H1 (cell line): Measurements from ENCODE around the gene FOXA2. TPM values are rescaled to one million over a fixed set of nuclear protein-coding genes. Genes with fewer than 3 reads are reported as not detected.
A peak's percentile ranks its signal among the peaks of the same experiment; 100 is the strongest.

Experiments used
- CTCF ChIA-PET: fragments of 300-600 bp; sonication (Branson Sonifier 250); formaldehyde crosslinking; loops from one replicate; lab custom pipeline; 2021; ENCODE audit not compliant: partially characterized antibody; lab: Charles Lee
- POLR2A ChIA-PET: fragments of 300-600 bp; sonication (Branson Sonifier 250); formaldehyde crosslinking; loops from one replicate; lab custom pipeline; 2021; ENCODE audit warnings: inconsistent platforms; ENCODE audit not compliant: partially characterized antibody; lab: Charles Lee
- DNase-seq, 2 experiments: peaks; one replicate each; pipeline versions ENCODE4 v3.0.0 to v3.0.0-alpha.2; 2010 to 2022; ENCODE audit warnings: low spot score in 2 of 2, low read depth in 1 of 2, mixed read lengths in 1 of 2
- FAIRE-seq: peaks from 2 replicates; lab custom pipeline; 2011; peaks lifted over from hg19 to GRCh38; lab: Jason Lieb, UNC
- H2AFZ ChIP-seq: 2 replicates; pipeline ENCODE4 v1.8.1; 2012; ENCODE audit warnings: low read length, inconsistent platforms
- H2AK5ac ChIP-seq: 2 replicates; pipeline ENCODE4 v1.6.1; 2013; ENCODE audit warnings: low read depth, low read length
- H2BK120ac ChIP-seq: replicated peaks from 2 replicates; pipeline ENCODE3; 2013; ENCODE audit warnings: low read depth, low read length, inconsistent platforms
- H2BK12ac ChIP-seq: 2 replicates; pipeline ENCODE4 v1.6.1; 2013; ENCODE audit warnings: low read depth, low read length
- H2BK15ac ChIP-seq: 2 replicates; pipeline ENCODE4 v1.6.1; 2013; ENCODE audit warnings: low read length
- H2BK20ac ChIP-seq: 2 replicates; pipeline ENCODE4 v1.6.1; 2013; ENCODE audit warnings: low read length
- H2BK5ac ChIP-seq: 2 replicates; pipeline ENCODE4 v1.6.1; 2013; ENCODE audit warnings: low read depth, low read length
- H3K14ac ChIP-seq: 2 replicates; pipeline ENCODE4 v1.6.1; 2013; ENCODE audit warnings: inconsistent platforms; ENCODE audit not compliant: insufficient read length
- H3K18ac ChIP-seq: 2 replicates; pipeline ENCODE4 v1.6.1; 2013; ENCODE audit warnings: low read length; ENCODE audit errors: extremely low read depth
- H3K23ac ChIP-seq: 2 replicates; pipeline ENCODE4 v1.6.1; 2013; ENCODE audit warnings: inconsistent platforms; ENCODE audit not compliant: insufficient read length
- H3K23me2 ChIP-seq: 2 replicates; pipeline ENCODE4 v1.6.1; 2013; ENCODE audit warnings: low read depth, low read length
- H3K27ac ChIP-seq: 2 replicates; pipeline ENCODE4 v1.6.1; 2011; ENCODE audit warnings: low read depth, low read length, inconsistent platforms
- H3K27me3 ChIP-seq, 4 experiments: replicated peaks in 1 of 4; 1 replicate in 1 of 4; 2 replicates in 3 of 4; pipeline versions ENCODE4 v1.6.1 to v1.8.1; 2011 to 2013; ENCODE audit warnings: low read length in 3 of 4, mild to moderate bottlenecking in 3 of 4, inconsistent platforms in 2 of 4, mixed read lengths in 2 of 4, moderate library complexity in 1 of 4; ENCODE audit not compliant: control insufficient read depth in 3 of 4, insufficient read depth in 3 of 4; ENCODE audit errors: extremely low read depth in 1 of 4
- H3K36me3 ChIP-seq, 4 experiments: 2 replicates each; pipeline versions ENCODE4 v1.6.1 to v1.8.1; 2011 to 2013; ENCODE audit warnings: mild to moderate bottlenecking in 4 of 4, low read length in 3 of 4, moderate library complexity in 2 of 4, control low read depth in 1 of 4, inconsistent platforms in 1 of 4; ENCODE audit not compliant: insufficient read depth in 4 of 4, control insufficient read depth in 2 of 4
- H3K4ac ChIP-seq: replicated peaks from 2 replicates; pipeline ENCODE3; 2013; ENCODE audit warnings: low read length, low read depth, mixed read lengths, inconsistent platforms; ENCODE audit not compliant: insufficient read length
- H3K4me1 ChIP-seq, 4 experiments: replicated peaks in 1 of 4; 1 replicate in 1 of 4; 2 replicates in 3 of 4; pipeline versions ENCODE4 v1.6.1 to v1.8.1; 2011 to 2013; ENCODE audit warnings: low read length in 3 of 4, inconsistent platforms in 2 of 4, mixed read lengths in 1 of 4; ENCODE audit not compliant: insufficient read depth in 4 of 4, control insufficient read depth in 3 of 4
- H3K4me2 ChIP-seq, 2 experiments: 2 replicates each; pipeline versions ENCODE4 v1.6.1 to v1.8.1; 2011 to 2013; ENCODE audit warnings: low read depth in 2 of 2, low read length in 2 of 2, control low read depth in 1 of 2, inconsistent platforms in 1 of 2, mild to moderate bottlenecking in 1 of 2; ENCODE audit not compliant: insufficient read depth in 1 of 2
- H3K4me3 ChIP-seq, 4 experiments: fragments of 200-600, 300-600 bp in 1 of 4; sonication (generic), shearing (Covaris generic), sonication (Bioruptor Twin) in 1 of 4; 2 replicates each; pipeline versions ENCODE4 v1.5.1 to v1.8.1; 2011 to 2016; ENCODE audit warnings: low read length in 4 of 4, low read depth in 3 of 4, control low read depth in 2 of 4, inconsistent platforms in 2 of 4, mild to moderate bottlenecking in 2 of 4, mixed read lengths in 1 of 4, moderate library complexity in 1 of 4; ENCODE audit not compliant: insufficient read depth in 2 of 4; ENCODE audit errors: extremely low read depth in 1 of 4
- H3K56ac ChIP-seq: replicated peaks from 2 replicates; pipeline ENCODE3; 2013; ENCODE audit warnings: low read depth, mild to moderate bottlenecking, mixed read lengths, low read length, inconsistent platforms; ENCODE audit not compliant: insufficient read length
- H3K79me1 ChIP-seq: 2 replicates; pipeline ENCODE4 v1.6.1; 2013; ENCODE audit warnings: low read depth, low read length, control low read depth
- H3K79me2 ChIP-seq, 2 experiments: 2 replicates each; pipeline versions ENCODE4 v1.6.1 to v1.8.1; 2012 to 2013; ENCODE audit warnings: low read length in 2 of 2, mild to moderate bottlenecking in 2 of 2, inconsistent platforms in 1 of 2; ENCODE audit not compliant: insufficient read depth in 2 of 2, control insufficient read depth in 1 of 2
- H3K9ac ChIP-seq, 4 experiments: replicated peaks in 1 of 4; 1 replicate in 1 of 4; 2 replicates in 3 of 4; pipeline versions ENCODE4 v1.6.1 to v1.8.1; 2011 to 2013; ENCODE audit warnings: low read depth in 3 of 4, low read length in 3 of 4, control low read depth in 2 of 4, mild to moderate bottlenecking in 2 of 4, moderate library complexity in 2 of 4, inconsistent platforms in 1 of 4; ENCODE audit errors: extremely low read depth in 1 of 4
- H3K9me3 ChIP-seq, 2 experiments: 2 replicates each; pipeline versions ENCODE4 v1.6.1 to v1.8.1; 2012 to 2013; ENCODE audit warnings: mild to moderate bottlenecking in 2 of 2, moderate library complexity in 2 of 2, control low read depth in 1 of 2, inconsistent platforms in 1 of 2, low read depth in 1 of 2, low read length in 1 of 2, mixed read lengths in 1 of 2; ENCODE audit not compliant: insufficient read depth in 2 of 2
- H4K20me1 ChIP-seq, 2 experiments: replicated peaks in 1 of 2; 2 replicates each; pipeline versions ENCODE3 to v1.8.1; 2011 to 2013; ENCODE audit warnings: inconsistent platforms in 2 of 2, low read length in 2 of 2, mild to moderate bottlenecking in 1 of 2; ENCODE audit not compliant: insufficient read depth in 2 of 2, control insufficient read depth in 1 of 2
- H4K5ac ChIP-seq: 2 replicates; pipeline ENCODE4 v1.6.1; 2013; ENCODE audit warnings: low read length, low read depth, mixed read lengths, inconsistent platforms; ENCODE audit not compliant: insufficient read length
- H4K8ac ChIP-seq: 2 replicates; pipeline ENCODE4 v1.8.0; 2013; ENCODE audit warnings: mild to moderate bottlenecking, moderate library complexity, low read length, inconsistent platforms; ENCODE audit not compliant: insufficient read depth; ENCODE audit errors: extremely low read depth
- H4K91ac ChIP-seq: replicated peaks from 2 replicates; pipeline ENCODE3; 2013; ENCODE audit warnings: low read length, mixed read lengths, inconsistent platforms; ENCODE audit not compliant: insufficient read length
- CBX5 ChIP-seq: fragments of 300-800, 300-1000 bp; sonication (generic); IDR thresholded peaks from 2 replicates; pipeline ENCODE4 v1.7.1; 2016; ENCODE audit warnings: antibody characterized with exemption, low read length, low read depth
- KDM1A ChIP-seq: fragments of 200-600, 300-600 bp; sonication (generic); IDR thresholded peaks from 2 replicates; pipeline ENCODE4 v1.7.1; 2016; ENCODE audit warnings: mild to moderate bottlenecking, low read length, borderline replicate concordance
- NANOG ChIP-seq: IDR thresholded peaks from 2 replicates; pipeline ENCODE4 v1.6.1; 2011; ENCODE audit warnings: low read length, low read depth, mild to moderate bottlenecking, inconsistent platforms; ENCODE audit not compliant: insufficient read depth, poor library complexity, severe bottlenecking
- SIRT6 ChIP-seq: IDR thresholded peaks from one replicate; pipeline ENCODE4 v1.7.1; 2012; ENCODE audit warnings: low read length, inconsistent platforms
- WGBS, 2 experiments: shearing (Covaris generic) in 1 of 2; methylation state at CpG; one replicate each; pipeline versions ENCODE4 v1.1.6 to v1.1.7; 2013 to 2015; ENCODE audit warnings: low lambda C conversion rate in 2 of 2, mixed read lengths in 2 of 2, inconsistent platforms in 1 of 2, low coverage in 1 of 2, missing lambda C conversion rate in 1 of 2; ENCODE audit not compliant: insufficient replicate concordance in 2 of 2, insufficient coverage in 1 of 2, insufficient read length in 1 of 2; ENCODE audit errors: extremely low coverage in 1 of 2, missing lambda C conversion rate in 1 of 2; 5-methylcytosine and 5-hydroxymethylcytosine counted together
- polyA plus RNA-seq, 7 experiments: library from polyadenylated mRNA; depleted of rRNA in 3 of 7; stranded (reverse) in 5 of 7; unstranded in 2 of 7; fragments of >200 nt in 5 of 7; fragments of 200-250 nt in 2 of 7; gene quantifications; 1 replicate in 5 of 7; 2 replicates in 1 of 7; 4 replicates in 1 of 7; pipeline versions ENCODE4 v1.2.1 to v1.2.3, GENCODE V29; 2011 to 2013; ENCODE audit warnings: missing spikeins in 2 of 7, mixed read lengths in 2 of 7
- total RNA-seq: library from RNA; stranded (reverse); fragmentation: NEBNext Ultra II Directional; extraction: Animal tissue kit (Norgen Biotek cat#: 25700); gene quantifications from 2 replicates; pipeline ENCODE4 v1.2.1, GENCODE V29; 2021
- TF ChIP-seq, protein P1 (sequence below), 3 experiments: IDR thresholded peaks; 1 replicate in 2 of 3; 2 replicates in 1 of 3; pipeline versions ENCODE4 v1.5.1 to v1.6.1; 2011; ENCODE audit warnings: low read length in 3 of 3, mild to moderate bottlenecking in 3 of 3, inconsistent platforms in 2 of 3, low read depth in 1 of 3, moderate library complexity in 1 of 3; ENCODE audit not compliant: insufficient read depth in 1 of 3; ENCODE audit errors: control extremely low read depth in 1 of 3

FOXA2 gene
- total and polyA plus RNA-seq, 2 of the 8 experiments (the other 6 are each of a cell fraction or from before 2014, with no cell fraction given): not detected

DNA sequence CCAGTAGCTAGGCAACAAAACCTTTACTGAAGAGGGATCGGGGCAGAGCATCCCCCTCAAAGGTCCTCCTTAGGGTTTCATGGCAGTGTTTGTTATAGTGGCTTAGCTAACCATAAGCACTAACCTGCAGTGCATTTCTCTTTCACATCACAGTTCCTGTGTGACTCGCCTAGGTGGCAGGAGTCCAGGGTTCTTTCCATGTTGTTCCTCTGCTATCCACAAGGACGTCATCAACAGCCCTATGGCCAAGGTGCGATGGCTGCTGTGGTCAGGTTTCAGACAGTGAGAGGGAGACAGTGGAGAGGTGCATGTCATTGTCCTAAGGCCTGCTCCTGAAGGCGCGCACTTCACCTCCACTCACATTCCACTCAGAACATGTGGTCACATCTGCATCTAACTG, 38.8 kb upstream of the FOXA2 start:
- Histone ChIP-seq H3K9ac (no peak overlapping the region), H4K8ac (no peak overlapping the region), H3K79me1 (no peaks in the 10 kb centered on the region), H3K27ac (no peak overlapping the region), H4K5ac (no peak overlapping the region), H3K56ac (no peak overlapping the region), H3K27me3 (peaks cover 0 to 10% (median 7%) of the 10 kb centered on the region in 4 experiments; a peak in 3 of 7 replicates), H4K20me1 (no peaks in the 10 kb centered on the region), H3K4me2 (no peak overlapping the region), H2BK5ac (no peak overlapping the region), H4K91ac (no peak overlapping the region), H2BK15ac (no peak overlapping the region), H2AFZ (no peak overlapping the region), H2BK12ac (no peak overlapping the region), H3K4ac (no peak overlapping the region), H2BK120ac (no peak overlapping the region), H3K23ac (no peak overlapping the region)
- WGBS, 2 experiments: 76% methylated on average over 6 of the region's 6 CpGs; no CpG with 5 or more reads in 1 of the 2 experiments
- POLR2A ChIA-PET: interaction anchor here (1.6 kb wide), 1 partner anchor 9 kb away, joined by 6 read pairs; no protein-coding TSS in a partner anchor
- TF ChIP-seq KDM1A: no peak
- TF ChIP-seq, protein P1, sequence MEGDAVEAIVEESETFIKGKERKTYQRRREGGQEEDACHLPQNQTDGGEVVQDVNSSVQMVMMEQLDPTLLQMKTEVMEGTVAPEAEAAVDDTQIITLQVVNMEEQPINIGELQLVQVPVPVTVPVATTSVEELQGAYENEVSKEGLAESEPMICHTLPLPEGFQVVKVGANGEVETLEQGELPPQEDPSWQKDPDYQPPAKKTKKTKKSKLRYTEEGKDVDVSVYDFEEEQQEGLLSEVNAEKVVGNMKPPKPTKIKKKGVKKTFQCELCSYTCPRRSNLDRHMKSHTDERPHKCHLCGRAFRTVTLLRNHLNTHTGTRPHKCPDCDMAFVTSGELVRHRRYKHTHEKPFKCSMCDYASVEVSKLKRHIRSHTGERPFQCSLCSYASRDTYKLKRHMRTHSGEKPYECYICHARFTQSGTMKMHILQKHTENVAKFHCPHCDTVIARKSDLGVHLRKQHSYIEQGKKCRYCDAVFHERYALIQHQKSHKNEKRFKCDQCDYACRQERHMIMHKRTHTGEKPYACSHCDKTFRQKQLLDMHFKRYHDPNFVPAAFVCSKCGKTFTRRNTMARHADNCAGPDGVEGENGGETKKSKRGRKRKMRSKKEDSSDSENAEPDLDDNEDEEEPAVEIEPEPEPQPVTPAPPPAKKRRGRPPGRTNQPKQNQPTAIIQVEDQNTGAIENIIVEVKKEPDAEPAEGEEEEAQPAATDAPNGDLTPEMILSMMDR (IDR thresholded peaks at IDR 0.05; ENCODE audit: control extremely low read depth in 1 of 3, insufficient read depth in 1 of 3, low read depth in 1 of 3, low read length in 3 of 3): peak; percentile 39 to 74 (median 63)
- no peak for TF ChIP-seq NANOG
- TF ChIP-seq CBX5: no peak
- no peak for TF ChIP-seq SIRT6
- TF ChIP-seq, all 59 proteins: peak for 1
- no peak overlapping the region for H3K14ac ChIP-seq
- FAIRE-seq (peak; percentile 32), DNase-seq (no peak)
- CTCF ChIA-PET: interaction anchor here (0.6 to 1.9 kb wide), 12 partner anchors 9 to 289 kb away, joined by 3 to 10 read pairs (median 4); no protein-coding TSS in a partner anchor
- no peaks in the 10 kb centered on the region for H3K36me3 ChIP-seq
- no peak overlapping the region for H3K4me3 ChIP-seq
- no peak overlapping the region for H2BK20ac ChIP-seq
- H3K9me3 ChIP-seq: no peaks in the 10 kb centered on the region
- H3K4me1 ChIP-seq: peaks cover 0 to 9% (median 6%) of the 10 kb centered on the region in 4 experiments; a peak in 4 of 7 replicates
- H2AK5ac ChIP-seq: no peak overlapping the region
- H3K79me2 ChIP-seq: no peaks in the 10 kb centered on the region
- no peaks in the 10 kb centered on the region for H3K23me2 ChIP-seq
- no peak overlapping the region for H3K18ac ChIP-seq
